DMS114 treated with DMSO at 0.1 percent for 48 hours (cell line): ENCODE results near the gene RGS4.

ENCODE experiments used
- DNase-seq: peaks from one replicate; lab custom pipeline; 2025; ENCODE audit not compliant: unreplicated experiment; lab: John Stamatoyannopoulos, UW

RGS4 gene

DNA sequence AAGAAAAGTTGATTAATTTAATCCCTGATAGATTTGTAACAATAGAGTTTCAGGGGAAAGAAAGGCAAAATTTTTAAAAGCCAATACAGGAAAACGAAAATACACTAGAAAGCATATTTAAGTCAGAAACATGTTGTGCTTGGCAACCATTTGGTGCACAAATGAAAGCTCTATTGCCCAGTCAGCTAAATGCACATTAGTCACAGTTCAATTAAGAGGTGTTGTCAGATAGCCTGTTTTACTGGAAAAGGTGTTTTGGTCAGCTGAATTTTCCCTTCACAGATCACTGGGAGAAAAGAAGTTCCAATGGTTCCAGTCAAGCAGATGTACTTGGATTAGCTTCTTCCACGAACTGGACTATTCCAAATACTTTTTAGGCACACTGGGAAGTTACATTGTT lies 25.4 kb downstream of the RGS4 start:
- DNase-seq = no peak

DNA sequence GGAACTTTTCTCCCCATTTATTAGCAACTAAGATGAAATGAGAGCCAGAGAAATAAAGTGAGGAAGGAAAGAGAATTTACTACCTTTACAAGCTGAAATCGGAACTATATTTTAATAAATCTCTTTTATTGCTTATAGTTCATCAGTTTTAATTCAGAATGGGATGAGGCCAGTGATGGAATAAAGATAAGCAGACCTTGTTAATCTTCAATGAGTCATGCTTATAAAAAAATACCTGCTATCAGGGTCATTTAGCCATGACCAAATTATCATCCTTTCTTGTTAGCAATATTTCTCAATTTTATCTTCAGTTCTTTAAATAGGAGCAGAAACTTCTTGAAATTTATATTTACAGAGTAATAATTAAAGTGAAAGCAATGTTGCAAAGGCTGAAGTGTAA lies 26.1 kb downstream of the RGS4 start:
- DNase-seq = no peak

DNA sequence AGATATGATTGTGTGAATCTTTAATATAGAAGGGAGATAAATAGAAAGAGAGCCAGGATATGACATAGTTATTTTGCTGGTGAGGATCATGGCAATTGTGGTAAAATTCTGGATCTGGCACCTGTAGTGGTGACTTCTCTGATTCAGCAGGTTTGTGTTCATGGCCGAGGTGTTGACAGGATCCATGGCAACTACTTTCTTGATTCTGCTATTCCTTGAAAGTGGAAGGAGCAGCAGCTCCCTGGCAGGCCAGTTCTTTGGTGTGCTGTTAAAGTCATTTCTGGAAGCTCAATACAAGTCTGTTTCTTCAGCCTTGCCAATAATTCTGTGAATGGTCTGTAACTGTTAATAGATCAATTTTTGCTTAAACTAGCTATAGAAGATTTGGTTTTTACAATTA lies 33.4 kb downstream of the RGS4 start:
- DNase-seq = no peak

DNA sequence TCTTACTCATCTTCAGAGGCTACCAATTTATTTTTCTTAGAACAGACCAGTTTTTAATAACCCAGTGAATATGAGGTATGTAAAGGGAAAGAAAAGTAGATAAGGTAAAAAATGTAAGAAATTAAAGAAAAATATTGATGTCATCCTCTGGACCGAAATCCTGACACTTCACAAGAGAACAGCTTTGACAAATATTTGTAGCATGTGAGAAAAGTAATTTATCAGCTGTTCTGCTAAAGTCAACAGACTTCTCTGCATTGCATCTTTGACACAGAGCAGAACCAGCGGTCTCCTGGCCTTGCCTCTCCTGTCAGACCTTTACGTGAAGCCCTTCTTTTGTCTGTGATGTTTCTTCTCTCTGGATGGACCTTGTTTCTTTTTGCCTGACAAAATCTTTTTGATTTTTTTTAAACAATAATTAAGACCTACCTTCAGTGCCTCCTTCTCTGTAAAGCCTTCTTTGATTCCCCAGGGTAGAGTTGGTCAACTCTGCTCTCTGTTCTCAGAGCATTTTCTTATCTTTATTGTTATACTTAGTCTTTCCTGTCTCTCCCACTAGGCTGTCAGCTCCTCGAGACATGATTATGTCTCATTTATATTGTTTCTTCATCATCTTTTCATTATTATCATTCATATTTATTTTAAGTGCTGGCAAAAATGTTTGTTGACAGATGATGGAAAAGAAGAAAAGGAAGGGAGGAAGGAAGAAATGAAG lies 35.4 kb downstream of the RGS4 start:
- DNase-seq = no peak

DNA sequence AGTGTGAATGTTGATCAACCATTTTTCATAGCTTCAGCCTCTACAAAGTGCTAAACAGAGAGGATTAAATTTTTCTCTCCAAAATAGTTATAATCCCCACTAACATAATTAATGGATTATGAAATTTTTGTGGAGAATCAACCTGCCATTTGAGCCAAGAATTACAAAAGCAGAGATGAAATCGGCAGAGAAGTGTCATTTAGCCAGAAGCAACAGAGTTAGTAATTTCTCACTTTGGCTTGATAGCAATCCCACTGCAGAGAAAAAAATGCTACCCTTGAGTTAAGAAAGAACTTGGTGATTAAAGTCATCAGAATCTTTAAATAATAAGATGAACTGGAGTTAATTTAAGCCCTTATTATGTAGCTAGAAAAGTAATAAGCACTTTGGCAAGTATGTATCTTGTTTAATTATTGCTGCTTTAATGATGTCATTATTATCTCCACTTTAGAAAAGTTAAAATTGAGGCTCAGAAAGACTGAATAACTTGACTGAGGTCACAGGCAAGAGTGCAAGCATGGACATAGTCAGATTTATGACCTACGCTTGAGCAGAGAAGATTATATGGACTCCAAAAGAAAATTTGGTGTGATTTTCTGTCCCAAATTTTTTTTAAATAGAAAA lies 37.3 kb downstream of the RGS4 start:
- no peak for DNase-seq

DNA sequence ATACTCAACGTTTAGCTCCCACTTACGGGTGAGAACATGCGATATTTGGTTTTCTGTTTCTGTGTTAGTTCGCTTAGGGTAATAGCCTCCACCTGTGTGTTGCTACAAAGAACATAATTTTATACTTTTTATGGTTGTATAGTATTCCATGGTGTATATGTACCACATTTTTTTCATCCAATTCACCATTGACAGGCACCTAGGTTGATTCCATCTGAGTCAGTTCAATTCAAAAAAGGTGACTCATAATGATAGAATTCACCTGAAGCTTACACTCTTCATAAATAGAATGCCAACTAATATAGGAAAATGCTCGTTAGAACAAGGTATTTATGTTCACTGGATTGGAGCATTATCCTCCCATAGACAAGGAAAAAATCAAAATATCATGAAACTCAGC lies 38.5 kb downstream of the RGS4 start:
- DNase-seq = no peak

DNA sequence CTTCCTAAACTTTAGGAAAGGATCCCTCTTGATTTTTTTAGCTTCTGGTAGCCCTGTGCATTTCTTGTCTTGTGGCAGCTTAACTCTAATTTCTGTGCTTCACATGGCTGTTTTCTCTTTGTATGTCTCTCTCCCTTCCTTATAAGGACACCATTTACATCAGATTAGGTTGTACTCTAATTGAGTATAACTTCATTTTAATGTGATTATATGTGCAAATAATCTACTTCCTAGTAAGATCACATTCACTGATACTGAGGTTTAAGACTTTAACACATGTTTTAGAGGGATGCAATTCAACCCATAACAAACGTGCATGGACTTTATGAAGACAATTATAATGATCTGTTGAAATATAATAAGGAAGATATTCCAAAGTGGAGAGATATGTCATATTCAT lies 46.7 kb downstream of the RGS4 start:
- DNase-seq = no peak

DNA sequence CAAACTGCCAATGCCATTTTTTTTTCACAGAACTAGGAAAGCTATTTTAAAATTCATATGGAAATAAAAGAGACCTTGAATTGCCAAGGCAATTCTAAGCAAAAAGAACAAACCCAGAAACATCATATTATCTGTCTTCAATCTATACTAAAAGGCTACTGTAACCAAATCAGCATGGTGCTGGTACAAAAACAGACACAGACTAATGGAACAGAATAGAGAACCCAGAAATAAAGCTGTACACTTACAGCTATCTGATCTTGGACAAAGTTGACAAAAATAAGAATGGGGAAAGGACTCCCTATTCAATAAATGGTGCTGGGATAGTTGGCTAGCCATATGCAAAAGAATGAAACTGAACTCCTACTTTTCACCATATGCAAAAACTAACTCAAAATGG lies 50.5 kb downstream of the RGS4 start:
- DNase-seq = no peak

DNA sequence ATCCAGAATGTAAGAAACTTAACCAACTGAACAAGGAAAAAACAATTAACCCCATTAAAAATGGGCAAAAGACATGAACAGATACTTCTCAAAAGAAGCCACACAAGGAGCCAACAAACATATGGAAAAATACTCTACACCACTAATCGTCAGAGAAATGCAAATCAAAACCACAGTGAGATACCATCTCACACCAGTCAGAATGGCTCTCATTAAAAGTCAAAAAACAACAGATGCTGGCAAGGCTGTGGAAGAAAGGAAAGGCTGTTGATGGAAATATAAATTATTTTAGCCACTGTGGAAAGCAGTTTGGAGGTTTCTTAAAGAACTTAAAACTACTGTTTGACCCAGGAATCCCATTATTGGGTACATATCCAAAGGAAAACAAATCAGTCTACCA lies 51.2 kb downstream of the RGS4 start:
- DNase-seq = no peak

DNA sequence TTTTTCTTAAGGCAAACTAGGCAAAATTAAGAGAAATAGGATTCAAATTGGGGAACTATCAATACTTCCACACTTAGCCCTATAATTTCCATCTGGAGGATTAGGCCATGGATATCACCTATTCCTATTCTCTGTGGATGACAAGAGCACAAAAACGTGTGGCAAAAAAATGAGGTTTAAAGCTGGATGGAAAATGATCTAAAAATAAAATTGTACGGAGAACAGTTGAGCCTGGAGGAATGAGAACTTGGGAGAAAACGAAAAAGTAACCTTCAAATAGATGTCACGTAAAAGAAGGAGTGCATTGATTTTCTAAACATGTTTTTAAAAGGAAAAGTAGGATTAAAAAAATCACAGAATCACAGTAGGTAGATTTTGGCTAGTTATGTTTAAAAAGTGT lies 55.7 kb downstream of the RGS4 start:
- no peak for DNase-seq
